Midbrain (tissue), 1 donor: ENCODE data around the gene ZNF136.

ENCODE experiments used
- DNase-seq: peaks from one replicate; lab custom pipeline; 2025; lab: John Stamatoyannopoulos, UW

ZNF136 gene

DNA sequence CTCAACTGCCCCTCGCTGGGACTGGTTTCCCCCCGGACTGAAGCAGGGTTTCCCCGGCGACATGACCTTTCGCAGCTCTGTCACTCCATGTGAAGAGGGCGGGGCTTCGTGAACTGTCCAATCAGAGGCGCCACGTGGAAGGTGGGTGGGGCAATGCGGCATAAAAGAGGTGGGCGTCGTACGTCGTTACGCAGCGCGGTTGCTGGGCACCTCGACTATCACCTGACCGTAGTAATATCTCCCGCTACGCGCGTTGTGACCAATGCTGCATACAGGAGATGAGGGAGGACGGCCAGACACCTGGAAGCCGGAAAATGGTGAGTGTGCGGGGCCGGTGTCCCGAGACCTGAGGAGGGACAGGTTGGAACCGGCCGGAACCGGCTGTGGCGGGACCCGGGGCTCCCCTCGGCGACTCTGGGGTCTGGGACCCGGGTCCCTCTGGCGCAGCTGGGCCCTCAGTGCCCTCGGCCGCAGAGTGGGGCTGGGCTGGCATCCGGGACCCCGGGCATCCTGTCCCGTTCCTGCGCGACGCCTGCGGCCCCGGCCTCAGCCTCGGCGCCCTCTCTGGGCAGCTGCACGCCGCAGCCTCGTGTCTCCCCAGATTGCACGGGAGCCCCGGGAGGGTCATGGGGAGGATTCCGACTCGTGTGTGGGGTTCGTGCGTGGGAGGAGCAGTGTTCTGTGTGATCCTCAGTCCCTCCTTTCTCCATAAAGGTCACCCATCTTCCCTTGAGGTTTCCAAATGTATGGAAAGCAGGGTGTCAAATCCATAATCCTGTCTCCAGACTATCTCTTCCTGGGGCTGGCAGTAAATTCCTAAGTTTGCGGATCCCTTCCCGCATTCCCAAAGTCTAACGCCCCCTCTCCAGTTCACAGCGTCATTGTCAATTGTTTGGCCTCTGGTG is 32.2 kb downstream of the ZNF136 start:
- DNase-seq, result peak; percentile 91

DNA sequence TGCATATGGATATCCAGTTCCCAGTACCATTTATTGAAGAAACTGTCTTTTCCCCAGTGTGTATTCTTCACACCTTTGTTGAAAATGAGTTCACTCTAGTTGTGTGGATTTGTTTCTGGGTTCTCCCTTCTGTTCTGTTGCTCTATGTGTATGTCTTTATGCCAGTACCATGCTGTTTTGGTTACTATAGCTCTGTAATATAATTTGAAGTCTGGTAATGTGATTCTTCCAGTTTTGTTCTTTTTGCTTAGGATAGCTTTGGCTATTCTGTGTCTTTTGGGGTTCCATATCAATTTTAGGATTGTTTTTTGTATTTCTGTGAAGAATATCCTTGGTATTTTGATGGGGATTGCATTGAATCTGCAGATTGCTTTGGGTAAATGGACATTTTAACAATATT is 35.2 kb downstream of the ZNF136 start:
- no peak for DNase-seq

DNA sequence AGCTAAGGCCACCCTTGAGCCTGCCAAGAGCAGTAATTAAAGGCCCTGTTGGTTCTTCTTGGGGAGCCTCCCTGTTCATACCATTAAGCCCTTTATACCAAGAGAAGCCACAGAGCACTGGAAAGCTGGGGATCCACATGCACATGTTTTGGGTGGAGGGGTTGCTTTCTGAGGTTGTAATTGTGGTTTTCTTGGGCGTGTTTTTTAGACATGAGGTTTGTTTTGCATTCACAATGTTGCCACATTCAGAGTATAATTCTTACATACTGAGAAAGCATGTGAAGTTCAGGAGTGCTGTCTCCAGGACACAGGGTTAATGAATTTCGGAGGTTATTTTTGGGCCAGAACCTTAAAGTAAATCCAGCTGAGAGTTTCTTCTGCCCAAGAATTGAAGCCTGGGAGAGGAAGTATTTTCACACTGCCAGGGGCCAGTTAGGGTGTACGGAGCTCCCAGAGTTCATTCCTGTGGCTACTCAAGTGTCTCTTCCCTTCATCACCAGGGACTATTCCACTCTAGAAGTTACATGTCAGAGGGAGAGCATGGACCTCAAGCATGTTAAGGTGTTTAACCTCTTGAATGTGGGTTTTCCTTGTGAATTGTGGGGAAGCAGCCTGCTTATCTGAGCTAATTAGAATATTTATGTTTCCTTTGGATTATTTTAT is 37.0 kb downstream of the ZNF136 start:
- no peak for DNase-seq

- DNase-seq, result no peak
Measured at GRCh38 chr19:12202250-12202649, 39.4 kb downstream of the ZNF136 start.

DNA sequence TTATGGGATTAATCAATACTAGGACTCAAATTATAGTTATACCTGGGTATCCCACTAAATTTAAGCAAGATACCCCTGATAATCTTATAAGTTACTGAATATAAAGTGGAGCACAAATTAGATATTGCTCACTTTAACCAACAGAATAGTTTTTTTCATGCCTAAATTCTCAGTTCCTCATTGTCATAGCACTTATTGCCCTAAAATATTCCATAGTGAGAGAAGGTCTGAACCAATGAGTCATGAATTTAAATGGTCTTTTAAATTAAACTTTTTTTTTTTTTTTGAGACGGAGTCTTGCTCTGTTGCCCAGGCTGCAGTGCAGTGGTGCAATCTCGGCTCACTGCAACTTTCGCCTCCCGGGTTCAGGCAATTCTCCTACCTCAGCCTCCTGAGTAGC is 42.4 kb downstream of the ZNF136 start:
- DNase-seq, result no peak

DNA sequence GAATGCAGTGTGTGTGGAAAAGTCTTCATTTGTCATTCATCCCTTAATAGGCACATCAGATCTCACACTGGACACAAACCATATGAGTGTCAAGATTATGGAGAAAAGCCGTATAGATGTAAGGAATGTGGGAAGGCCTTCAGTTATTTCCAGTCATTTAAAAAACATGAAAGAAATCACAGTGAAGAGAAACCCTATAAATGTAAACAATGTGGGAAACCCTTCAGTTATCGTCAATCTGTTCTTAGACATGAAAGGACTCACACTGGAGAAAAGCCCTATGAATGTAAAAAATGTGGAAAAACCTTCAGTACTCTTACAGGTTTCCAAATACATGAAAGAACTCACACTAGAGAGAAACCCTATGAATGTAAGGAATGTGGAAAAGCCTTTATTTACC is 45.3 kb downstream of the ZNF136 start:
- no peak for DNase-seq

DNA sequence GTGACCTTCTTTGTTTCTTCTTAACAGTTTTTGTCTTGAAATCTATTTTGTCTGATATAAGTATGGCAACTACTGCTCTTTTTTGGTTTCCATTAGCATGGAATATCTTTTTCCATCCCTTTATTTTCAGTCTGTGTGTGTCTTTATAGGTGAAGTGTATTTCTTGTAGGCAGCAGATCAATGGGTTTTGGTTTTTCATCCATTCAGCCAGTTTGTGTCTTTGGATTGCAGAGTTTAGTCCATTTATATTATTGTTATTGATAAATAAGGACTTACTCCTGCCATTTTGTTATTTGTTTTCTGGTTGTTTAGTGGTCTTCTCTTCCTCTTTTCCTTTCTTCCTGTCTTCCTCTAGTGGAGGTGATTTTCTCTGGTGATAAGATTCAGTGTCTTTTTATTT is 54.4 kb downstream of the ZNF136 start:
- DNase-seq, result no peak

GRCh38 chr19:12222980-12223630 is 60.2 kb downstream of the ZNF136 start:
- no peak for DNase-seq

GRCh38 chr19:12224676-12225075 is 61.8 kb downstream of the ZNF136 start:
- no peak for DNase-seq

DNA sequence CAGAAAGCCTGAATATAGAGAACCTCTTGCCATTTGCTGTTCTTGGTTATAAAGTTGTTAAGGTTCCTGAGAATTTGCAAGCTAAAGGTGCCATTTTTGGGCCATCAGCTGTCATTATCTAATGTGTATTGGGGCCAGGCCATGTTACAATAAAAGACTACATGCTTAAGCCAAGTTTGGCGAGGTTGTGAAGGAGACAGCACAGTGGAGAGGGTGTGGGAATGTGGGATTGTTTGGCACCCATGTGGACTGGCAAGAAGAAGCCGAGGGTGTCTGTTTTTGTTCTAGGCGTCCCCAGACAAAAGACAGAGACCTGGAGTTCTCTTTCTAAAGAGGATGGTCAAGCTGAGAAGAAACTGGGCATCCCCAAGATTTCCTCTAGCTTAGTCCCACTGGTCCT is 67.1 kb downstream of the ZNF136 start:
- DNase-seq, result no peak

DNA sequence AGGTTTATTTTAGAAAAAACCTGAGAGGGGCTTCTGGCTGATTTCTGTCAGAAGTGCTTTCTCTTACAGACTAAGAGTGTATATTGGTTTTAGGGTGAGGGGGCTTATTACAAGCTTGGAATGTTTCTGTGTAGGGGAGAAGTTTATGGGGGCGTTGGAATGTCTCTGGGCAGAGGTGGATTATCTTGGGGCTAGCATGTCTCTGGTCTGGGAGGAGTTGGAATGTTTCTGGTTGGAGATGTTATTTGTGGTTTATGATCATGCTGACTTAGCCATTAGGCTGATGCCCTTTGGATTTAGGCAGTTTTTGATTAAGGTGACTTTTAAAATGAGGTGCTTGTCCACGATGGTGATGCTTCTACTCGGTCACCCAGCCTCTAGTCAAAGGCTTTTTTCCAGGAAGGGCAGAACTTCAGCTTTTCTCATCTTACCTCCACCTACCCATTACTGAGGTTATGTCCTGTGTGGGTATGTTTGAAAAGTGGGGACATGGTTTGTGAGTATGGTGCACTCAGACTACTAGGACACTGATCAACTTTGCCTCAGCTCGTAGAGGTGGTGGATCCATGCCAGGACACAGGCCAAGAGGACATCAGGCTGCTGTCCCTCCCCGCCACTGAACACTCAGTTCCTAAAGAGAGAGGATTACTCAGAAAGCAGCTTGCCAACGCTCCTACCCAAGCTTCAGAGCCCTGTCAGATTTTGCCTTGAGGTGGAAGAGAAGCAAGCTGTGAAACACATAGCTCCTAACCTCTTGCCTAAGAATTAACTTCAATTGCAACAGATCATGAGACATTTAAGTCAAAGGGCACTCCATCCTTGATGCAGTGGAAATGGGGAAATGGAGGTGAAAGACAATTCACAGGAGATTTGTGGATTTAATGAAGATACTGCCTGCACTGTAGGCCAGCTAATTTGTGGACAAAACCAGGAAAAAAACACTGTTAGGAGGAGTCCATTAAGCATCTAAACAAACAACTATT is 68.1 kb downstream of the ZNF136 start:
- DNase-seq, result no peak

DNA sequence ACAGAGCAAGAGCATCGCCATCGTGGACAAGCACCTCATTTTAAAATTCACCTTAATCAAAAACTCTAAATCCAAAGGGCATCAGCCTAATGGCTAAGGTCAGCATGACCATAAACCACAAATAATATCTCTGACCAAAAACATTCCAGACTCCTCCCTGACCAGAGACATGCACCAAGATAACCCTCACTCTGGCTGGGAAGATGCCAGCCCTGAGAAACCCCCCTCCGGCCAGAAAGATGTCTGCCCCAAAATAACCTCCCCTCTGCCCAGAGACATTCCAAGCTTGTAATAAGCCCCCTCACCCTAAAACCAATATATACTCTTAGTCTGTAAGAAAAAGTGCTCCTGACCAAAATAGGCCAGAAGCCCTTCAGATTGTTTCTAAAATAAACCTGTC is 70.1 kb downstream of the ZNF136 start:
- DNase-seq, result no peak

DNA sequence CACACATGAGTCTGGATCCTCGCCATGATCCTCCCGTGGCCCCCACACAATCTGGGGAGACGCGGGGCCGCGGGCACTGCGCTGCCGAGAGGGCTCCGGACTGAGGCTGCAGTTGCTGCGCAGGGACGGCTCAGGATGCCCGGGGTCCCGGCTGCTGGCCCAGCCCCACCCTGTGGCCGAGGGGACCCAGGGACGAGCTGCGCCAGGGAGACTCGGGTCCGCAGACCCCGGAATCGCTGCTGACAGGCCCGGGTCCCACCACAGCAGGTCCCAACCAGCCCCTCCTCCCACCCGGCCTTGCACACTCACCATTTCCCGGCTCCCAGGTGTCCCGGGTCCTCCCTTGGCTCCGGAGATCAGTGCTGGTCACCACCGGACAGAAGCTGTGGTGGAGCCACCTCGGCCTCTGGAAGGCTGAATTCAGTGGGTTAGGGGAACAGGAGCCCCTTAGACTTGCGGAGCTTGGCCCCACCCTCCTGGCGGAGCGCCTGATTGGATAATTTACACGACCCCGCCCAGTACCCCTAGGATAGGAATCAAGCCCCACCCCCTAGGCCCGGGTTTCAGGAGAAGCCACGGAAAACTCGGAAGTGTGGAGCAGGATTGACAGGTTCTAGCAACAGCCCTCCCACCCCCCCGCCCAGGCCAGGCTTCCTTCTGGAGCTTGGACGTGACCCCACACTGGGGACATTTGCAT is 74.4 kb downstream of the ZNF136 start:
- DNase-seq, result no peak
